H1 (cell line): ENCODE measurements around the gene AMOTL2. TPM values are rescaled to one million over a fixed set of nuclear protein-coding genes. Genes with fewer than 3 reads are reported as not detected.

ENCODE experiments used
- CTCF ChIA-PET: fragments of 300-600 bp; sonication (Branson Sonifier 250); formaldehyde crosslinking; loops from one replicate; lab custom pipeline; 2021; ENCODE audit not compliant: partially characterized antibody; lab: Charles Lee
- POLR2A ChIA-PET: fragments of 300-600 bp; sonication (Branson Sonifier 250); formaldehyde crosslinking; loops from one replicate; lab custom pipeline; 2021; ENCODE audit warnings: inconsistent platforms; ENCODE audit not compliant: partially characterized antibody; lab: Charles Lee
- DNase-seq, 2 experiments: peaks; one replicate each; pipeline versions ENCODE4 v3.0.0 to v3.0.0-alpha.2; 2010 to 2022; ENCODE audit warnings: low spot score in 2 of 2, low read depth in 1 of 2, mixed read lengths in 1 of 2
- FAIRE-seq: peaks from 2 replicates; lab custom pipeline; 2011; peaks lifted over from hg19 to GRCh38; lab: Jason Lieb, UNC
- H2AFZ ChIP-seq: 2 replicates; pipeline ENCODE4 v1.8.1; 2012; ENCODE audit warnings: low read length, inconsistent platforms
- H2AK5ac ChIP-seq: 2 replicates; pipeline ENCODE4 v1.6.1; 2013; ENCODE audit warnings: low read depth, low read length
- H2BK120ac ChIP-seq: replicated peaks from 2 replicates; pipeline ENCODE3; 2013; ENCODE audit warnings: low read depth, low read length, inconsistent platforms
- H2BK12ac ChIP-seq: 2 replicates; pipeline ENCODE4 v1.6.1; 2013; ENCODE audit warnings: low read depth, low read length
- H2BK15ac ChIP-seq: 2 replicates; pipeline ENCODE4 v1.6.1; 2013; ENCODE audit warnings: low read length
- H2BK20ac ChIP-seq: 2 replicates; pipeline ENCODE4 v1.6.1; 2013; ENCODE audit warnings: low read length
- H2BK5ac ChIP-seq: 2 replicates; pipeline ENCODE4 v1.6.1; 2013; ENCODE audit warnings: low read depth, low read length
- H3K14ac ChIP-seq: 2 replicates; pipeline ENCODE4 v1.6.1; 2013; ENCODE audit warnings: inconsistent platforms; ENCODE audit not compliant: insufficient read length
- H3K18ac ChIP-seq: 2 replicates; pipeline ENCODE4 v1.6.1; 2013; ENCODE audit warnings: low read length; ENCODE audit errors: extremely low read depth
- H3K23ac ChIP-seq: 2 replicates; pipeline ENCODE4 v1.6.1; 2013; ENCODE audit warnings: inconsistent platforms; ENCODE audit not compliant: insufficient read length
- H3K23me2 ChIP-seq: 2 replicates; pipeline ENCODE4 v1.6.1; 2013; ENCODE audit warnings: low read depth, low read length
- H3K27ac ChIP-seq: 2 replicates; pipeline ENCODE4 v1.6.1; 2011; ENCODE audit warnings: low read depth, low read length, inconsistent platforms
- H3K27me3 ChIP-seq, 4 experiments: replicated peaks in 1 of 4; 1 replicate in 1 of 4; 2 replicates in 3 of 4; pipeline versions ENCODE4 v1.6.1 to v1.8.1; 2011 to 2013; ENCODE audit warnings: low read length in 3 of 4, mild to moderate bottlenecking in 3 of 4, inconsistent platforms in 2 of 4, mixed read lengths in 2 of 4, moderate library complexity in 1 of 4; ENCODE audit not compliant: control insufficient read depth in 3 of 4, insufficient read depth in 3 of 4; ENCODE audit errors: extremely low read depth in 1 of 4
- H3K36me3 ChIP-seq, 4 experiments: 2 replicates each; pipeline versions ENCODE4 v1.6.1 to v1.8.1; 2011 to 2013; ENCODE audit warnings: mild to moderate bottlenecking in 4 of 4, low read length in 3 of 4, moderate library complexity in 2 of 4, control low read depth in 1 of 4, inconsistent platforms in 1 of 4; ENCODE audit not compliant: insufficient read depth in 4 of 4, control insufficient read depth in 2 of 4
- H3K4ac ChIP-seq: replicated peaks from 2 replicates; pipeline ENCODE3; 2013; ENCODE audit warnings: low read length, low read depth, mixed read lengths, inconsistent platforms; ENCODE audit not compliant: insufficient read length
- H3K4me1 ChIP-seq, 4 experiments: replicated peaks in 1 of 4; 1 replicate in 1 of 4; 2 replicates in 3 of 4; pipeline versions ENCODE4 v1.6.1 to v1.8.1; 2011 to 2013; ENCODE audit warnings: low read length in 3 of 4, inconsistent platforms in 2 of 4, mixed read lengths in 1 of 4; ENCODE audit not compliant: insufficient read depth in 4 of 4, control insufficient read depth in 3 of 4
- H3K4me2 ChIP-seq, 2 experiments: 2 replicates each; pipeline versions ENCODE4 v1.6.1 to v1.8.1; 2011 to 2013; ENCODE audit warnings: low read depth in 2 of 2, low read length in 2 of 2, control low read depth in 1 of 2, inconsistent platforms in 1 of 2, mild to moderate bottlenecking in 1 of 2; ENCODE audit not compliant: insufficient read depth in 1 of 2
- H3K4me3 ChIP-seq, 4 experiments: fragments of 200-600, 300-600 bp in 1 of 4; sonication (generic), shearing (Covaris generic), sonication (Bioruptor Twin) in 1 of 4; 2 replicates each; pipeline versions ENCODE4 v1.5.1 to v1.8.1; 2011 to 2016; ENCODE audit warnings: low read length in 4 of 4, low read depth in 3 of 4, control low read depth in 2 of 4, inconsistent platforms in 2 of 4, mild to moderate bottlenecking in 2 of 4, mixed read lengths in 1 of 4, moderate library complexity in 1 of 4; ENCODE audit not compliant: insufficient read depth in 2 of 4; ENCODE audit errors: extremely low read depth in 1 of 4
- H3K56ac ChIP-seq: replicated peaks from 2 replicates; pipeline ENCODE3; 2013; ENCODE audit warnings: low read depth, mild to moderate bottlenecking, mixed read lengths, low read length, inconsistent platforms; ENCODE audit not compliant: insufficient read length
- H3K79me1 ChIP-seq: 2 replicates; pipeline ENCODE4 v1.6.1; 2013; ENCODE audit warnings: low read depth, low read length, control low read depth
- H3K79me2 ChIP-seq, 2 experiments: 2 replicates each; pipeline versions ENCODE4 v1.6.1 to v1.8.1; 2012 to 2013; ENCODE audit warnings: low read length in 2 of 2, mild to moderate bottlenecking in 2 of 2, inconsistent platforms in 1 of 2; ENCODE audit not compliant: insufficient read depth in 2 of 2, control insufficient read depth in 1 of 2
- H3K9ac ChIP-seq, 4 experiments: replicated peaks in 1 of 4; 1 replicate in 1 of 4; 2 replicates in 3 of 4; pipeline versions ENCODE4 v1.6.1 to v1.8.1; 2011 to 2013; ENCODE audit warnings: low read depth in 3 of 4, low read length in 3 of 4, control low read depth in 2 of 4, mild to moderate bottlenecking in 2 of 4, moderate library complexity in 2 of 4, inconsistent platforms in 1 of 4; ENCODE audit errors: extremely low read depth in 1 of 4
- H3K9me3 ChIP-seq, 2 experiments: 2 replicates each; pipeline versions ENCODE4 v1.6.1 to v1.8.1; 2012 to 2013; ENCODE audit warnings: mild to moderate bottlenecking in 2 of 2, moderate library complexity in 2 of 2, control low read depth in 1 of 2, inconsistent platforms in 1 of 2, low read depth in 1 of 2, low read length in 1 of 2, mixed read lengths in 1 of 2; ENCODE audit not compliant: insufficient read depth in 2 of 2
- H4K20me1 ChIP-seq, 2 experiments: replicated peaks in 1 of 2; 2 replicates each; pipeline versions ENCODE3 to v1.8.1; 2011 to 2013; ENCODE audit warnings: inconsistent platforms in 2 of 2, low read length in 2 of 2, mild to moderate bottlenecking in 1 of 2; ENCODE audit not compliant: insufficient read depth in 2 of 2, control insufficient read depth in 1 of 2
- H4K5ac ChIP-seq: 2 replicates; pipeline ENCODE4 v1.6.1; 2013; ENCODE audit warnings: low read length, low read depth, mixed read lengths, inconsistent platforms; ENCODE audit not compliant: insufficient read length
- H4K8ac ChIP-seq: 2 replicates; pipeline ENCODE4 v1.8.0; 2013; ENCODE audit warnings: mild to moderate bottlenecking, moderate library complexity, low read length, inconsistent platforms; ENCODE audit not compliant: insufficient read depth; ENCODE audit errors: extremely low read depth
- H4K91ac ChIP-seq: replicated peaks from 2 replicates; pipeline ENCODE3; 2013; ENCODE audit warnings: low read length, mixed read lengths, inconsistent platforms; ENCODE audit not compliant: insufficient read length
- BRCA1 ChIP-seq: IDR thresholded peaks from 2 replicates; pipeline ENCODE4 v1.6.1; 2012; ENCODE audit warnings: low read depth, low read length, improper control_type of control experiment
- GABPA ChIP-seq: IDR thresholded peaks from 2 replicates; pipeline ENCODE4 v1.6.1; 2011; ENCODE audit warnings: mild to moderate bottlenecking, low read length, moderate library complexity, borderline replicate concordance; ENCODE audit not compliant: insufficient read depth
- PHF8 ChIP-seq: fragments of 200-600 bp; sonication (generic); conservative IDR thresholded peaks from 2 replicates; pipeline ENCODE4 v1.7.1; 2012; ENCODE audit warnings: low read depth, mild to moderate bottlenecking, inconsistent platforms, low read length, moderate library complexity
- POLR2AphosphoS5 ChIP-seq: IDR thresholded peaks from 2 replicates; pipeline ENCODE4 v1.6.1; 2011; ENCODE audit warnings: low read depth, low read length
- RAD21 ChIP-seq, 2 experiments: IDR thresholded peaks in 1 of 2; conservative IDR thresholded peaks in 1 of 2; 2 replicates each; pipeline ENCODE4 v1.6.1; 2011; ENCODE audit warnings: low read depth in 2 of 2, low read length in 2 of 2, improper control_type of control experiment in 1 of 2, inconsistent platforms in 1 of 2, mild to moderate bottlenecking in 1 of 2, moderate library complexity in 1 of 2
- SAP30 ChIP-seq: fragments of 300-600 bp; sonication (generic); IDR thresholded peaks from 2 replicates; pipeline ENCODE4 v1.7.1; 2012; ENCODE audit warnings: low read length, moderate library complexity, mild to moderate bottlenecking, inconsistent platforms; ENCODE audit not compliant: insufficient read depth, insufficient replicate concordance
- WGBS, 2 experiments: shearing (Covaris generic) in 1 of 2; methylation state at CpG; one replicate each; pipeline versions ENCODE4 v1.1.6 to v1.1.7; 2013 to 2015; ENCODE audit warnings: low lambda C conversion rate in 2 of 2, mixed read lengths in 2 of 2, inconsistent platforms in 1 of 2, low coverage in 1 of 2, missing lambda C conversion rate in 1 of 2; ENCODE audit not compliant: insufficient replicate concordance in 2 of 2, insufficient coverage in 1 of 2, insufficient read length in 1 of 2; ENCODE audit errors: extremely low coverage in 1 of 2, missing lambda C conversion rate in 1 of 2; 5-methylcytosine and 5-hydroxymethylcytosine counted together
- polyA plus RNA-seq, 7 experiments: library from polyadenylated mRNA; depleted of rRNA in 3 of 7; stranded (reverse) in 5 of 7; unstranded in 2 of 7; fragments of >200 nt in 5 of 7; fragments of 200-250 nt in 2 of 7; gene quantifications; 1 replicate in 5 of 7; 2 replicates in 1 of 7; 4 replicates in 1 of 7; pipeline versions ENCODE4 v1.2.1 to v1.2.3, GENCODE V29; 2011 to 2013; ENCODE audit warnings: missing spikeins in 2 of 7, mixed read lengths in 2 of 7
- total RNA-seq: library from RNA; stranded (reverse); fragmentation: NEBNext Ultra II Directional; extraction: Animal tissue kit (Norgen Biotek cat#: 25700); gene quantifications from 2 replicates; pipeline ENCODE4 v1.2.1, GENCODE V29; 2021
- TF ChIP-seq, protein P1 (sequence below), 3 experiments: IDR thresholded peaks; 1 replicate in 2 of 3; 2 replicates in 1 of 3; pipeline versions ENCODE4 v1.5.1 to v1.6.1; 2011; ENCODE audit warnings: low read length in 3 of 3, mild to moderate bottlenecking in 3 of 3, inconsistent platforms in 2 of 3, low read depth in 1 of 3, moderate library complexity in 1 of 3; ENCODE audit not compliant: insufficient read depth in 1 of 3; ENCODE audit errors: control extremely low read depth in 1 of 3

The AMOTL2 gene
- total and polyA plus RNA-seq, 2 of the 8 experiments (the other 6 are each of a cell fraction or from before 2014, with no cell fraction given) = 19.0 to 63.7 TPM

DNA sequence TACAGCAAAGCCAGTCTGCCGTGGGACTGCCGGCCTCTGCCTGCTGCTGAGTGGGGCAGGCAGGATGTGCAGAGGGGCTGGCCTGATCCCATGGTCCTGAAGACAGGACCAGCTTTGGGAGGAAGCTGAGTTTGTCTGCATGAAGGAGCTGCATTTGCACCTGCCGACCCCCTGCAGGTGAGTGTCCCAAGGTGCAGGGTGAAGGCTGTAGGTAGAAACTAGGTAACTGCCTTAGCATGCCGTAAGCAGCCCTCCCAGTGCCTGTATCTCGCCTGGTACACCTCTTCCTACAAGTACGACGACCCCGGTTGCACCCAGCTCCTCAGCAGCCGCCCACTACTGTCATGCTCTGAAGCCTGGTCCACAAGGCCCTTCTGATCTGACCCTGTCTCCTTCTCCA is 34.9 kb downstream of the AMOTL2 start:
- H3K56ac ChIP-seq = no peak overlapping the region
- H2BK120ac ChIP-seq = no peak overlapping the region
- no peaks in the 10 kb centered on the region for H4K20me1 ChIP-seq
- no peaks in the 10 kb centered on the region for H3K79me2 ChIP-seq
- no peak overlapping the region for H4K91ac ChIP-seq
- no peak overlapping the region for H3K4me3 ChIP-seq
- 94% methylated on average over 9 of the region's 9 CpGs; no CpG with 5 or more reads in 1 of the 2 experiments for WGBS, 2 experiments
- H3K23me2 ChIP-seq = no peaks in the 10 kb centered on the region
- no peaks in the 10 kb centered on the region for H3K36me3 ChIP-seq
- H3K27me3 ChIP-seq = no peaks in the 10 kb centered on the region; a peak in 1 of 7 replicates
- no peaks in the 10 kb centered on the region for H3K9me3 ChIP-seq
- no peak overlapping the region for H3K9ac ChIP-seq
- DNase-seq (no peak), FAIRE-seq (no peak)
- H3K18ac ChIP-seq = no peak overlapping the region
- no peak overlapping the region for H3K4me2 ChIP-seq
- POLR2A ChIA-PET = interaction anchor here (0.8 to 43.9 kb wide), 5 partner anchors 8 to 26 kb away, joined by 3 to 1731 read pairs (median 6); partner anchors contain the start of gene AMOTL2
- peaks cover 0 to 10% (median 0%) of the 10 kb centered on the region in 4 experiments; a peak in 4 of 7 replicates for H3K4me1 ChIP-seq
- H2BK15ac ChIP-seq = no peak overlapping the region
- no peak overlapping the region for H3K4ac ChIP-seq
- H3K14ac ChIP-seq = no peak overlapping the region
- H2AFZ ChIP-seq = no peak overlapping the region
- H3K79me1 ChIP-seq = no peaks in the 10 kb centered on the region
- no peak overlapping the region for H3K23ac ChIP-seq
- H2BK12ac ChIP-seq = peak overlapping the region; percentile 4; the same call in 1 of the 2 replicates
- no peak overlapping the region for H4K8ac ChIP-seq
- H2BK20ac ChIP-seq = peak overlapping the region; percentile 36; the same call in 1 of the 2 replicates
- no peak overlapping the region for H2AK5ac ChIP-seq
- TF ChIP-seq, protein P1, sequence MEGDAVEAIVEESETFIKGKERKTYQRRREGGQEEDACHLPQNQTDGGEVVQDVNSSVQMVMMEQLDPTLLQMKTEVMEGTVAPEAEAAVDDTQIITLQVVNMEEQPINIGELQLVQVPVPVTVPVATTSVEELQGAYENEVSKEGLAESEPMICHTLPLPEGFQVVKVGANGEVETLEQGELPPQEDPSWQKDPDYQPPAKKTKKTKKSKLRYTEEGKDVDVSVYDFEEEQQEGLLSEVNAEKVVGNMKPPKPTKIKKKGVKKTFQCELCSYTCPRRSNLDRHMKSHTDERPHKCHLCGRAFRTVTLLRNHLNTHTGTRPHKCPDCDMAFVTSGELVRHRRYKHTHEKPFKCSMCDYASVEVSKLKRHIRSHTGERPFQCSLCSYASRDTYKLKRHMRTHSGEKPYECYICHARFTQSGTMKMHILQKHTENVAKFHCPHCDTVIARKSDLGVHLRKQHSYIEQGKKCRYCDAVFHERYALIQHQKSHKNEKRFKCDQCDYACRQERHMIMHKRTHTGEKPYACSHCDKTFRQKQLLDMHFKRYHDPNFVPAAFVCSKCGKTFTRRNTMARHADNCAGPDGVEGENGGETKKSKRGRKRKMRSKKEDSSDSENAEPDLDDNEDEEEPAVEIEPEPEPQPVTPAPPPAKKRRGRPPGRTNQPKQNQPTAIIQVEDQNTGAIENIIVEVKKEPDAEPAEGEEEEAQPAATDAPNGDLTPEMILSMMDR (IDR thresholded peaks at IDR 0.05; ENCODE audit: control extremely low read depth in 1 of 3, insufficient read depth in 1 of 3, low read depth in 1 of 3, low read length in 3 of 3) = peak in 2 of 3 experiments; percentile 32 to 34; a peak in 2 of 4 replicates
- TF ChIP-seq SAP30 = no peak
- TF ChIP-seq POLR2AphosphoS5 = no peak
- no peak for TF ChIP-seq RAD21 (IDR thresholded peaks at IDR 0.05 in 1 of 2, conservative IDR thresholded peaks at IDR 0.05 in 1 of 2; ENCODE audit: low read depth in 2 of 2, low read length in 2 of 2)
- TF ChIP-seq GABPA = no peak
- TF ChIP-seq PHF8 = no peak
- no peak for TF ChIP-seq BRCA1
- no peak overlapping the region for H3K27ac ChIP-seq
- no peak overlapping the region for H4K5ac ChIP-seq
- CTCF ChIA-PET = interaction anchor here (0.8 to 3.7 kb wide), 19 partner anchors 11 to 144 kb away, joined by 3 to 19 read pairs (median 5); no protein-coding TSS in a partner anchor
- H2BK5ac ChIP-seq = no peak overlapping the region; the same call in 1 of the 2 replicates
